Mesothelial cell of epicardium (in vitro differentiated cells): ENCODE results near the gene GNG4. TPM values are rescaled to one million over a fixed set of nuclear protein-coding genes. Genes with fewer than 3 reads are reported as not detected.
A peak's percentile ranks its signal among the peaks of the same experiment; 100 is the strongest.

Source experiments
- DNase-seq, 2 experiments: peaks; one replicate each; pipeline ENCODE4 v3.0.0; 2021; ENCODE audit warnings: low spot score in 2 of 2; ENCODE audit not compliant: unreplicated experiment in 2 of 2
- H3K27ac Mint-ChIP-seq: 2 replicates; pipeline ENCODE4 v1.8.0; 2021; ENCODE audit warnings: mixed read lengths
- H3K27me3 Mint-ChIP-seq: 2 replicates; pipeline ENCODE4 v1.8.0; 2021; ENCODE audit warnings: low read depth, mixed read lengths
- H3K36me3 Mint-ChIP-seq: 2 replicates; pipeline ENCODE4 v1.8.0; 2021; ENCODE audit warnings: mixed read lengths
- H3K4me1 Mint-ChIP-seq: 2 replicates; pipeline ENCODE4 v1.8.0; 2021; ENCODE audit warnings: mixed read lengths
- H3K4me3 Mint-ChIP-seq: 2 replicates; pipeline ENCODE4 v1.8.0; 2021; ENCODE audit warnings: mild to moderate bottlenecking, moderate library complexity, mixed read lengths
- H3K9me3 Mint-ChIP-seq: 2 replicates; pipeline ENCODE4 v1.8.0; 2021; ENCODE audit warnings: mixed read lengths
- CTCF ChIP-seq: fragments of 200-600 bp; sonication (generic); IDR thresholded peaks from one replicate; pipeline ENCODE4 v1.5.0; 2021; ENCODE audit warnings: antibody characterized with exemption; ENCODE audit not compliant: unreplicated experiment
- total RNA-seq: library from RNA; stranded (reverse); gene quantifications from 3 replicates; pipeline ENCODE4 v1.2.1, GENCODE V29; 2021

GNG4 gene
- total RNA-seq, 1 donor from 2014 or later: 2.9 TPM

GRCh38 chr1:235511470-235512240 is 137.9 kb downstream of the GNG4 start:
- Mint-ChIP-seq H3K9me3 (no peaks in the 10 kb centered on the region), H3K36me3 (no peaks in the 10 kb centered on the region), H3K4me3 (no peak overlapping the region), H3K27me3 (peaks cover 2% of the 10 kb centered on the region), H3K4me1 (no peaks in the 10 kb centered on the region), H3K27ac (no peak overlapping the region)
- TF ChIP-seq CTCF: no peak
- no peak for DNase-seq

- Mint-ChIP-seq H3K4me1 (no peaks in the 10 kb centered on the region), H3K4me3 (no peak overlapping the region), H3K27ac (no peak overlapping the region), H3K9me3 (no peaks in the 10 kb centered on the region), H3K36me3 (no peaks in the 10 kb centered on the region), H3K27me3 (peaks cover 2% of the 10 kb centered on the region)
- TF ChIP-seq CTCF: no peak
- DNase-seq: no peak
Measured at GRCh38 chr1:235510823-235511222, 138.8 kb downstream of the GNG4 start.

GRCh38 chr1:235507623-235508022 is 142.0 kb downstream of the GNG4 start:
- no peak for DNase-seq
- Mint-ChIP-seq H3K9me3 (no peaks in the 10 kb centered on the region), H3K27ac (no peak overlapping the region), H3K4me3 (no peak overlapping the region), H3K27me3 (peaks cover 2% of the 10 kb centered on the region), H3K36me3 (no peaks in the 10 kb centered on the region), H3K4me1 (peaks cover 4% of the 10 kb centered on the region)
- TF ChIP-seq CTCF: no peak

- peaks cover 10% of the 10 kb centered on the region for H3K4me1 Mint-ChIP-seq
- no peaks in the 10 kb centered on the region for H3K9me3 Mint-ChIP-seq
- peak overlapping the region; percentile 77 for H3K4me3 Mint-ChIP-seq
- peak; percentile 98 to 99 for DNase-seq
- H3K27me3 Mint-ChIP-seq: no peaks in the 10 kb centered on the region
- peak; percentile 88 for TF ChIP-seq CTCF
- peak overlapping the region; percentile 99 for H3K27ac Mint-ChIP-seq
- H3K36me3 Mint-ChIP-seq: no peaks in the 10 kb centered on the region
Measured at GRCh38 chr1:235504494-235505222, 144.9 kb downstream of the GNG4 start.

GRCh38 chr1:235504122-235504493 is 145.5 kb downstream of the GNG4 start, which contains the start of gene B3GALNT2:
B3GALNT2 (minus strand) TSS chr1:235504452; CDS start chr1:235504252, 200 bp downstream.
- peaks cover 10% of the 10 kb centered on the region for H3K4me1 Mint-ChIP-seq

More at GRCh38 chr1:235504122-235504493, 145.5 kb downstream of the GNG4 start, which contains the start of gene B3GALNT2:
- TF ChIP-seq CTCF: no peak
- Mint-ChIP-seq H3K27ac (peak within 1 kb of the TSS; percentile 99), H3K4me3 (peak within 1 kb of the TSS; percentile 89), H3K27me3 (no peaks in the 10 kb centered on the region), H3K9me3 (no peaks in the 10 kb centered on the region), H3K36me3 (no peaks in the 10 kb centered on the region)
- no peak for DNase-seq
